Measurements from ENCODE around the gene SUN3. TPM values are rescaled to one million over a fixed set of nuclear protein-coding genes. Genes with fewer than 3 reads are reported as not detected.

Gene SUN3
- polyA plus RNA-seq, 1 of the 3 experiments (the other 2 are of a cell fraction) = 0.12 TPM

DNA sequence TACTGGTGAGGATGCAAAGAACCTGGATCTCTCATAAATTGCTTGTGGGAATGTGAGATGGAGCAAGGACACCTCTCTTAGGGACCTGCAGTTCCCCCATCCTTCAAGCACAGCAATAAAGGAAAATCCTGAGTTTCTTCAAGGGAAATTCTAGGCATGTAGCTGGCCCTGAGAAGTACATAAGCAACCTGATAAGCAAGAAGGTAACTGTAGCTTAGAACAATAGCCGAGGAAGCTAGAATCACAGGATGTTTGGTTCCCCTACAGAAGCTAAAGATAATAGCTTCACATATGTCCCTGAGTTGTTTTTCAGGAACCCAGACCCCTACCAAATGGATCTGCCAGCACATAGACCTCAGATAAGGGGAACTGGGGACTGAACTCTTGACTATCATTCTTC, 48.5 kb upstream of the SUN3 start:
- Histone ChIP-seq H3K4me1 (ENCODE audit: control insufficient read depth in 1 of 2, insufficient read depth in 2 of 2, low read depth in 1 of 2, low read length in 1 of 2) (no peaks in the 10 kb centered on the region), H4K20me1 (ENCODE audit: insufficient read depth) (no peaks in the 10 kb centered on the region), H3K27me3 (ENCODE audit: insufficient read depth) (no peaks in the 10 kb centered on the region), H3K36me3 (replicated peaks in 1 of 2; ENCODE audit: control insufficient read depth in 1 of 2, insufficient read depth in 2 of 2, low read length in 1 of 2) (no peaks in the 10 kb centered on the region), H3K9me2 (no peaks in the 10 kb centered on the region), H3K4me2 (no peak overlapping the region), H3K79me2 (ENCODE audit: insufficient read depth) (no peaks in the 10 kb centered on the region), H3K4me3 (ENCODE audit: low read depth in 2 of 2, low read length in 1 of 2) (no peak overlapping the region), H3K9me3 (no peaks in the 10 kb centered on the region), H3K9ac (no peak overlapping the region), H3K27ac (ENCODE audit: low read depth in 2 of 2, low read length in 1 of 2) (no peak overlapping the region), H2AFZ (ENCODE audit: low read depth) (no peak overlapping the region), H3F3A (replicated peaks; ENCODE audit: insufficient read depth) (no peaks in the 10 kb centered on the region)
- ChIA-PET POLR2A (no interaction called here), CTCF (interaction anchor here (1.2 to 2.6 kb wide), 2 partner anchors 132 to 178 kb away, joined by 4 to 9 read pairs; no protein-coding TSS in a partner anchor)
- DNase-seq = no peak
- 100% methylated on average over 1 of the region's 1 CpG for WGBS (ENCODE audit: low lambda C conversion rate)
- TF ChIP-seq TAF1 (IDR thresholded peaks at IDR 0.05; ENCODE audit: borderline replicate concordance, low read depth, low read length) (no peak), TCF12 (IDR thresholded peaks at IDR 0.05) (no peak), CHD2 (IDR thresholded peaks at IDR 0.05; ENCODE audit: low read length, partially characterized antibody) (no peak), EZH2phosphoT487 (IDR thresholded peaks at IDR 0.05; ENCODE audit: borderline replicate concordance, low read depth) (no peak), MEF2A (IDR thresholded peaks at IDR 0.05; ENCODE audit: borderline replicate concordance, low read depth) (no peak), FOXJ3 (CRISPR knock-in tag; IDR thresholded peaks at IDR 0.05) (no peak)
- TF ChIP-seq, protein P1, sequence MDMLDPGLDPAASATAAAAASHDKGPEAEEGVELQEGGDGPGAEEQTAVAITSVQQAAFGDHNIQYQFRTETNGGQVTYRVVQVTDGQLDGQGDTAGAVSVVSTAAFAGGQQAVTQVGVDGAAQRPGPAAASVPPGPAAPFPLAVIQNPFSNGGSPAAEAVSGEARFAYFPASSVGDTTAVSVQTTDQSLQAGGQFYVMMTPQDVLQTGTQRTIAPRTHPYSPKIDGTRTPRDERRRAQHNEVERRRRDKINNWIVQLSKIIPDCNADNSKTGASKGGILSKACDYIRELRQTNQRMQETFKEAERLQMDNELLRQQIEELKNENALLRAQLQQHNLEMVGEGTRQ (IDR thresholded peaks at IDR 0.05; ENCODE audit: borderline replicate concordance, low read depth, low read length) = no peak
- TF ChIP-seq, protein P2, sequence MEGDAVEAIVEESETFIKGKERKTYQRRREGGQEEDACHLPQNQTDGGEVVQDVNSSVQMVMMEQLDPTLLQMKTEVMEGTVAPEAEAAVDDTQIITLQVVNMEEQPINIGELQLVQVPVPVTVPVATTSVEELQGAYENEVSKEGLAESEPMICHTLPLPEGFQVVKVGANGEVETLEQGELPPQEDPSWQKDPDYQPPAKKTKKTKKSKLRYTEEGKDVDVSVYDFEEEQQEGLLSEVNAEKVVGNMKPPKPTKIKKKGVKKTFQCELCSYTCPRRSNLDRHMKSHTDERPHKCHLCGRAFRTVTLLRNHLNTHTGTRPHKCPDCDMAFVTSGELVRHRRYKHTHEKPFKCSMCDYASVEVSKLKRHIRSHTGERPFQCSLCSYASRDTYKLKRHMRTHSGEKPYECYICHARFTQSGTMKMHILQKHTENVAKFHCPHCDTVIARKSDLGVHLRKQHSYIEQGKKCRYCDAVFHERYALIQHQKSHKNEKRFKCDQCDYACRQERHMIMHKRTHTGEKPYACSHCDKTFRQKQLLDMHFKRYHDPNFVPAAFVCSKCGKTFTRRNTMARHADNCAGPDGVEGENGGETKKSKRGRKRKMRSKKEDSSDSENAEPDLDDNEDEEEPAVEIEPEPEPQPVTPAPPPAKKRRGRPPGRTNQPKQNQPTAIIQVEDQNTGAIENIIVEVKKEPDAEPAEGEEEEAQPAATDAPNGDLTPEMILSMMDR (IDR thresholded peaks at IDR 0.05) = no peak
- TF ChIP-seq, protein P3, sequence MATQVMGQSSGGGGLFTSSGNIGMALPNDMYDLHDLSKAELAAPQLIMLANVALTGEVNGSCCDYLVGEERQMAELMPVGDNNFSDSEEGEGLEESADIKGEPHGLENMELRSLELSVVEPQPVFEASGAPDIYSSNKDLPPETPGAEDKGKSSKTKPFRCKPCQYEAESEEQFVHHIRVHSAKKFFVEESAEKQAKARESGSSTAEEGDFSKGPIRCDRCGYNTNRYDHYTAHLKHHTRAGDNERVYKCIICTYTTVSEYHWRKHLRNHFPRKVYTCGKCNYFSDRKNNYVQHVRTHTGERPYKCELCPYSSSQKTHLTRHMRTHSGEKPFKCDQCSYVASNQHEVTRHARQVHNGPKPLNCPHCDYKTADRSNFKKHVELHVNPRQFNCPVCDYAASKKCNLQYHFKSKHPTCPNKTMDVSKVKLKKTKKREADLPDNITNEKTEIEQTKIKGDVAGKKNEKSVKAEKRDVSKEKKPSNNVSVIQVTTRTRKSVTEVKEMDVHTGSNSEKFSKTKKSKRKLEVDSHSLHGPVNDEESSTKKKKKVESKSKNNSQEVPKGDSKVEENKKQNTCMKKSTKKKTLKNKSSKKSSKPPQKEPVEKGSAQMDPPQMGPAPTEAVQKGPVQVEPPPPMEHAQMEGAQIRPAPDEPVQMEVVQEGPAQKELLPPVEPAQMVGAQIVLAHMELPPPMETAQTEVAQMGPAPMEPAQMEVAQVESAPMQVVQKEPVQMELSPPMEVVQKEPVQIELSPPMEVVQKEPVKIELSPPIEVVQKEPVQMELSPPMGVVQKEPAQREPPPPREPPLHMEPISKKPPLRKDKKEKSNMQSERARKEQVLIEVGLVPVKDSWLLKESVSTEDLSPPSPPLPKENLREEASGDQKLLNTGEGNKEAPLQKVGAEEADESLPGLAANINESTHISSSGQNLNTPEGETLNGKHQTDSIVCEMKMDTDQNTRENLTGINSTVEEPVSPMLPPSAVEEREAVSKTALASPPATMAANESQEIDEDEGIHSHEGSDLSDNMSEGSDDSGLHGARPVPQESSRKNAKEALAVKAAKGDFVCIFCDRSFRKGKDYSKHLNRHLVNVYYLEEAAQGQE (IDR thresholded peaks at IDR 0.05; ENCODE audit: low read depth, low read length) = no peak
- TF ChIP-seq, protein P4, sequence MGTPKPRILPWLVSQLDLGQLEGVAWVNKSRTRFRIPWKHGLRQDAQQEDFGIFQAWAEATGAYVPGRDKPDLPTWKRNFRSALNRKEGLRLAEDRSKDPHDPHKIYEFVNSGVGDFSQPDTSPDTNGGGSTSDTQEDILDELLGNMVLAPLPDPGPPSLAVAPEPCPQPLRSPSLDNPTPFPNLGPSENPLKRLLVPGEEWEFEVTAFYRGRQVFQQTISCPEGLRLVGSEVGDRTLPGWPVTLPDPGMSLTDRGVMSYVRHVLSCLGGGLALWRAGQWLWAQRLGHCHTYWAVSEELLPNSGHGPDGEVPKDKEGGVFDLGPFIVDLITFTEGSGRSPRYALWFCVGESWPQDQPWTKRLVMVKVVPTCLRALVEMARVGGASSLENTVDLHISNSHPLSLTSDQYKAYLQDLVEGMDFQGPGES (IDR thresholded peaks at IDR 0.05; ENCODE audit: low read depth, low read length) = no peak
